ENCODE measurements around the gene HP1BP3.

The HP1BP3 gene

GRCh38 chr1:20693623-20694022 lies 93.5 kb downstream of the HP1BP3 start:
- no peak for DNase-seq (ENCODE audit: low read depth in 2 of 2)

Measured in stimulated activated CD4-positive, alpha-beta T cell treated with anti-CD3 and anti-CD28 coated beads, Interleukin-15, amount 100 ng/mL, for 48 hours (primary cell).